ENCODE results near the gene EYS. TPM values are rescaled to one million over a fixed set of nuclear protein-coding genes. Genes with fewer than 3 reads are reported as not detected.

The EYS gene
- total RNA-seq, 1 donor from 2014 or later = 0.08 TPM

DNA sequence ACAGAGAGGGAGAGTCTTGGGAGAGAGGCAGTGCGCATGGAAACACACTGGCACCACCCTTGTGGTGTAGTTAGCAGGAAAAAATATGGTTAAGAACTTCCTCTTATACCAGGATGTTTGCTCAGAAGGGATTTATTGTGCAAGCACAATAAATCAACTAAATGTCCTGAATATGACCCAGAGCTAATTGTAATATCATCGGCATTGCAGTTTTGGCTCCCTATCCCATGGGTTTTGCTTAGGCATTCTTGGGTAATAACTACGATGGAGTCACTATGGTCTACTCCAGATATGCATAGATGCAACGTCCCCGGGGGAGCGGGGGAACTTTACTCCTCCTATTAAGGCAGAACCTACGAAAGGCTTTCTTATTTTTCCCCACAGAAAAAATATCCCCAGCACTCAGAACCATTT is 751.6 kb downstream of the EYS start:
- DNase-seq = no peak
- intact Hi-C loops (cut with micrococcal nuclease) = no loop called here
- TF ChIP-seq, protein P1, sequence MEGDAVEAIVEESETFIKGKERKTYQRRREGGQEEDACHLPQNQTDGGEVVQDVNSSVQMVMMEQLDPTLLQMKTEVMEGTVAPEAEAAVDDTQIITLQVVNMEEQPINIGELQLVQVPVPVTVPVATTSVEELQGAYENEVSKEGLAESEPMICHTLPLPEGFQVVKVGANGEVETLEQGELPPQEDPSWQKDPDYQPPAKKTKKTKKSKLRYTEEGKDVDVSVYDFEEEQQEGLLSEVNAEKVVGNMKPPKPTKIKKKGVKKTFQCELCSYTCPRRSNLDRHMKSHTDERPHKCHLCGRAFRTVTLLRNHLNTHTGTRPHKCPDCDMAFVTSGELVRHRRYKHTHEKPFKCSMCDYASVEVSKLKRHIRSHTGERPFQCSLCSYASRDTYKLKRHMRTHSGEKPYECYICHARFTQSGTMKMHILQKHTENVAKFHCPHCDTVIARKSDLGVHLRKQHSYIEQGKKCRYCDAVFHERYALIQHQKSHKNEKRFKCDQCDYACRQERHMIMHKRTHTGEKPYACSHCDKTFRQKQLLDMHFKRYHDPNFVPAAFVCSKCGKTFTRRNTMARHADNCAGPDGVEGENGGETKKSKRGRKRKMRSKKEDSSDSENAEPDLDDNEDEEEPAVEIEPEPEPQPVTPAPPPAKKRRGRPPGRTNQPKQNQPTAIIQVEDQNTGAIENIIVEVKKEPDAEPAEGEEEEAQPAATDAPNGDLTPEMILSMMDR (IDR thresholded peaks at IDR 0.05; ENCODE audit: borderline replicate concordance) = no peak
- H3K4me1 ChIP-seq = no peaks in the 10 kb centered on the region
- no peak overlapping the region for H3K27ac ChIP-seq (replicated peaks)
- H3K27me3 ChIP-seq (ENCODE audit: low read depth) = no peaks in the 10 kb centered on the region
- H3K36me3 ChIP-seq = no peaks in the 10 kb centered on the region
- H3K4me3 ChIP-seq = no peak overlapping the region
- H3K9me3 ChIP-seq (replicated peaks) = peaks cover 11% of the 10 kb centered on the region

DNA sequence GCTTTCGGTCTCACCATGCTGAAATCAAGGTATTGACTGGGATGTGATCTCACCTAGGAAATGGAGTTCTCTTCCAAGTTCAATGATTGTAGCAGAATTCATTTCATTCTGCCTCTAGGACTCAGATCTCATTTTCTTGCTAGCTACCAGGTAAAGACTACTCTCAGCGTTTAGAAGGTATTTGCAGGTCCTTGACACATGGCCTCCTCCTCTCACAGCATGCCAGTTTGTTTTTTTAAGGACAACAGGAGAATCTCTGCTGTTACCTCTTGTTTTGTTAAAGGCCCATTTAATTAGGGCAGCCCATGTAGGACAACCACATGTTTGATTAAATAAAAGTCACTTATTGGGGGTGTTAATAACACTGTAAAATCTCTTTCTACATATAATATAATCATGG is 757.8 kb downstream of the EYS start:
- TF ChIP-seq, protein P1 (IDR thresholded peaks at IDR 0.05; ENCODE audit: borderline replicate concordance) = no peak
- Histone ChIP-seq H3K27ac (replicated peaks) (no peak overlapping the region), H3K27me3 (ENCODE audit: low read depth) (no peaks in the 10 kb centered on the region), H3K4me1 (no peaks in the 10 kb centered on the region), H3K36me3 (no peaks in the 10 kb centered on the region), H3K4me3 (no peak overlapping the region), H3K9me3 (replicated peaks) (no peaks in the 10 kb centered on the region)
- no peak for DNase-seq
- intact Hi-C loops (cut with micrococcal nuclease) = no loop called here

DNA sequence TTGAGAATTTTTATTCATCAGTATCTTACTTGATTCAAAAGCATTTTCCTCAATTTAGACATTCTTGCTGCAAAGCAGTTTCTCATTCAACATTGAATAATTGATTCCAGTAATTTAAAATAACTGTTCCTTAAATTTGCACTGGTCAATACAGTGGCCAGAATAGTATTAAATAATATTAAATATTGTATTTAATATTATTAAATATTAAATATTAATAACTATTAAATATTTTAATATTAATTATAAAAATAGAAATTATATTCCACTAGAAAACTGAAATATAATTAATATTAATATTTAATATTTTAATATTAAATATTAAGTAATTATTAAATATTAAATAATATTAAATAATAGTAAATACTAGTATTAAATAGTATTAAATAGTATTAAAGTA is 758.8 kb downstream of the EYS start:
- no peak overlapping the region for H3K4me3 ChIP-seq
- H3K9me3 ChIP-seq (replicated peaks) = no peaks in the 10 kb centered on the region
- no peaks in the 10 kb centered on the region for H3K27me3 ChIP-seq (ENCODE audit: low read depth)
- no peak for DNase-seq
- no peaks in the 10 kb centered on the region for H3K36me3 ChIP-seq
- intact Hi-C loops (cut with micrococcal nuclease) = no loop called here
- TF ChIP-seq, protein P1 (IDR thresholded peaks at IDR 0.05; ENCODE audit: borderline replicate concordance) = no peak
- no peaks in the 10 kb centered on the region for H3K4me1 ChIP-seq
- H3K27ac ChIP-seq (replicated peaks) = no peak overlapping the region

DNA sequence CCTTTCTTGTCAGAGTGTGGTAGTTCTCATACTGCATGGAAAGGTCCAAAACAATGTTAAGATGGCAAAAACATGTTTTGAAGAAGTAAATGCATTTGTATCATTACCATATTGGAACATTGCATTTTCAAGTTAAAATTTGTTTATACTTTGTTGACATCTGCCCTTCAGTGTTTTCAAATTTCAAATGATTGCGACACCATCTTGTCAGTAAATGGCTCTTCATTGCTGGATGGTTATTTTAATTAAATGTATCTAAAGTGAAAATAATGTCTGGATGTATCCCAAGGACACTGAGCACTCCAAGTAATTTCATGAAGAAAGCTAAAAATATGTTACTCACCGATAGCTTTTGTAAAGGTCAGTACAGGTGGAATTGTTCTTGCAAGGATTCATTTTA is 761.6 kb downstream of the EYS start:
- intact Hi-C loops (cut with micrococcal nuclease) = no loop called here
- peaks cover 10% of the 10 kb centered on the region for H3K9me3 ChIP-seq (replicated peaks)
- no peaks in the 10 kb centered on the region for H3K36me3 ChIP-seq
- DNase-seq = no peak
- TF ChIP-seq, protein P1 (IDR thresholded peaks at IDR 0.05; ENCODE audit: borderline replicate concordance) = no peak
- no peak overlapping the region for H3K27ac ChIP-seq (replicated peaks)
- no peak overlapping the region for H3K4me3 ChIP-seq
- no peaks in the 10 kb centered on the region for H3K4me1 ChIP-seq
- no peaks in the 10 kb centered on the region for H3K27me3 ChIP-seq (ENCODE audit: low read depth)

DNA sequence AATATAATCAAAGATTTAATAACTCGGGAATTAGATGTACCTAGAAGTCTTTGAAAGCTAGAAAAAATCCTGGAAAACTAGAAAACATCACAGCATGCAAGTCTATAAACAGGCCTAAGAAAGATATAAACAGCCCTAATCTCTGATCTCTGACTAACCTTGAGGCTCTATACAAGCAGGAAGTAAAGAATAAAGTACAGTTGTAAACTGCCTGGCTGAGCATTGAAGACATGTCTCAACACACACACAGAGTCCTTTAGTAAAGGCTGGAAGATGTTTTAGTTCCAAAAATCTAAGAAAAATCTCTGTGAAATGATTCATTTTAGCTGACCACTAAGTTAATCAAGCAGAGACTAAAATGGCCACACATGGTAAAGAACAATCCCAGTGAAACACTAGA is 774.5 kb downstream of the EYS start:
- no peak for DNase-seq
- Histone ChIP-seq H3K27ac (replicated peaks) (no peak overlapping the region), H3K36me3 (no peaks in the 10 kb centered on the region), H3K4me1 (no peaks in the 10 kb centered on the region), H3K27me3 (ENCODE audit: low read depth) (no peaks in the 10 kb centered on the region), H3K4me3 (no peak overlapping the region), H3K9me3 (replicated peaks) (peaks cover 18% of the 10 kb centered on the region)
- intact Hi-C loops (cut with micrococcal nuclease) = no loop called here
- TF ChIP-seq, protein P1 (IDR thresholded peaks at IDR 0.05; ENCODE audit: borderline replicate concordance) = no peak

DNA sequence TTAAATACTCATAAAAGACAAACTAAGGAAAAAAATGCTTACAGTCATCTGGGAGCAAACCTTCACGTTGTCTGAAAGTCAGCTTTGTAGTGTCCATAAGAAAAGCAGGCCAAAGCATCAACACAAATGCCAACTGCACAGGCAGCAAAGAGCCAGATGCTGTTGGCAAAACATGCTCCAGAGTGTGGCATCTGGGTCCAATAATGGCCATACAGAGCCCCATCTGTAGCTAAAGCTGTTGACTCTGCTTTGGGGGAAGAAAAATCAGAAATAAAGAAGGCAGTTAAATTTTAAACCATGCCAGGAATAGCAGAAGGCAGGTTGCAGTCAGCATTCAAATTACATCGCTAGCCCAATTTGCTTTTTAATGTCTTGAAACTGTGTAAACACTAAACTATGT is 776.3 kb downstream of the EYS start:
- intact Hi-C loops (cut with micrococcal nuclease) = no loop called here
- Histone ChIP-seq H3K27ac (replicated peaks) (no peak overlapping the region), H3K4me3 (no peak overlapping the region), H3K36me3 (no peaks in the 10 kb centered on the region), H3K27me3 (ENCODE audit: low read depth) (no peaks in the 10 kb centered on the region), H3K9me3 (replicated peaks) (peaks cover 18% of the 10 kb centered on the region), H3K4me1 (no peaks in the 10 kb centered on the region)
- DNase-seq = no peak
- TF ChIP-seq, protein P1 (IDR thresholded peaks at IDR 0.05; ENCODE audit: borderline replicate concordance) = no peak

All from left ventricle myocardium inferior (tissue), 1 donor.